ENCODE results near the gene EML1.
"Not testable (repeated sequence)": the region's sequence is repeated elsewhere in the genome, so short reads cannot be mapped to it uniquely, and the experiment has no call there.

The EML1 gene

GRCh38 chr14:99755629-99756603 lies 37.3 kb upstream of the EML1 start:
- DNase-seq, result no peak

- DNase-seq, result no peak
These were observed 36.4 kb upstream of the EML1 start for GRCh38 chr14:99756796-99757195.

DNA sequence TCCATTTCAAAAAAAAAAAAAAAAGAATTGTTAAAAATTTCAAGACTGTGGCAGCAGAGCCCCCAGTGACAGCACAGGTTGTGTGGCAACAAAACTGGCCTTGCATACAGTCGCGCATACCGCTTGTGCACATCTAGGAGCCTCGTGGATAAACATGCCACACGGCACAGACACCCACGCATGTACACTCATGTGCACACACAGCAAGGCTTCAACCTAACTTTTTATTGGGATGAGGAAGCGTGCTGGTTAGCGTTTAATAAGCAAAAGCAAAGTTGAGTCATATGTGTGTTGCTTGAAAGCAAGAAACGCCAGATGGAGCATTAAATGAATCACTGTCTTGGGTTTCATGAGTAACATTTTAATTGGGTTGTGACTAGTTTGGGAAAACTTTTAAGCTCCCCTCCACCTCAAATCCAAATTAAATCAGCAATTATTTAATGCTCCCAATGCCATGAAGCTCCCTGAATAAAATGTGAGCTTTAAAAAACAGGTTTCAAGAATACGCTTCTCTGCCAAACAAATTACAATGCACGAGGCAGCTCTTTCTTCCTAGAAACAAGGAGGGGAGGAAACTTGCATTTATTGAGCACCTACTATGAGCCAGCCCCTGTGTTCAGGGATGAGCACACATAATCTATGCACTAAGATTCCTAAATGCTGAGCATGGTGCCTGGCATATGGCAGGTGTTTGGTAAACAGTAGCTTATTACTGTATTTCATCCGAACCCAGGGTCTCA lies 35.7 kb upstream of the EML1 start:
- DNase-seq, result peak; percentile 57

GRCh38 chr14:99758121-99758821 lies 34.9 kb upstream of the EML1 start:
- DNase-seq, result peak; percentile 58

DNA sequence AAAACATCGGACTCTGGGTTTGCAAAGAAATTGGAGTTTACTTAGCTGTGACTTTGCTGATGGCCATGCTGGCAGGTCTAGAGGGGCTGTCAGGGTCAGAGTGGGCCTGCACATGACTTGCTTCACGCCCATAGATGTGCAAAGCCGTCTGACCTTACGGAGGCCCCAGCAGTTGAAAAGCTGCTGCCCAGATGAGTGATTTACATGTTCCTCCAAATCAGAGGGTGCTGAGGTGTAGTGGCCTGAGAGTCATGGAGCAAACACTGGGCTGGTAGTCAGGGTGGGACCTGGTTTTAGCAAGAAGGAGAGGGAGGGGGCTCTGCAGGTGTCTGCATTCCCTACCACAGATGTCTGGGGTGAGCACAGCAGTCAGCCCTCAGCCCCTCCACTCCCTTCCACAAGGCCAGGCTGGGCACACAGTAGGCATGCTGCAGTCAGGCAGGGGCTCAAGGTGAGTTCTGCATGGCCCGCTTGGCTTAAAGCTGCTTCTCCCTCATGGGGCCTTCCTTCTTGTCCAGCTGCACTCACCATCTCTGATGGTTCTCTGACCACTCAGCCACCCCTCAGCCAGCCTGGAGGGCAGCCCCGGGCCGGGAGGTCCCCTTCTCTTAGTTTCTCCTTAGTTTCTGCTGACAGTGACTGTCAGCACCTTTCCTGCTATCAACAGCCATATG lies 34.2 kb upstream of the EML1 start:
- DNase-seq, result no peak

- DNase-seq, result no peak
These were observed 33.7 kb upstream of the EML1 start for GRCh38 chr14:99759546-99759925.

- no peak for DNase-seq
These were observed 32.4 kb upstream of the EML1 start for GRCh38 chr14:99760817-99761216.

GRCh38 chr14:99762911-99763310 lies 30.3 kb upstream of the EML1 start:
- not testable (repeated sequence) for DNase-seq

- no peak for DNase-seq
These were observed 29.5 kb upstream of the EML1 start for GRCh38 chr14:99763527-99764221.

GRCh38 chr14:99764222-99764706 lies 28.9 kb upstream of the EML1 start:
- no peak for DNase-seq

DNA sequence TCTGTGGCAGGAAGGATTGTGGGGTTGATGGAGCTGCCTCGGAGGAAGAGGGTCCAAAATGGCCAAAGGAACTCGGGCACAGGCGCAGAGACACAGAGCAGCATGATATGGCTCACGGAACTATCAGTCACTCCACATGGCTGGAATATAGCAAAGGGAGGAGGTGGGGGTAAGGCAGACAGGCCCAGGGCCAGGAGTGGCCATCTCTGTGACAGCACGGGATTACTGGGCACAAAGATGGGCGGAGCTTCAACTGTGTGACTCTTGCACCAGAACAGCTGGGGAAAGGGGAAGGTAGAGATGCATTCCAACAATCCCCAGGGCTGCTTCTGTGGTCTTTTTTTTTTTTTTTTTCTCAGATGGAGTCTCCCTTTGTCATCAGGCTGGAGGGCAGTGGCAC lies 24.8 kb upstream of the EML1 start:
- no peak for DNase-seq

DNA sequence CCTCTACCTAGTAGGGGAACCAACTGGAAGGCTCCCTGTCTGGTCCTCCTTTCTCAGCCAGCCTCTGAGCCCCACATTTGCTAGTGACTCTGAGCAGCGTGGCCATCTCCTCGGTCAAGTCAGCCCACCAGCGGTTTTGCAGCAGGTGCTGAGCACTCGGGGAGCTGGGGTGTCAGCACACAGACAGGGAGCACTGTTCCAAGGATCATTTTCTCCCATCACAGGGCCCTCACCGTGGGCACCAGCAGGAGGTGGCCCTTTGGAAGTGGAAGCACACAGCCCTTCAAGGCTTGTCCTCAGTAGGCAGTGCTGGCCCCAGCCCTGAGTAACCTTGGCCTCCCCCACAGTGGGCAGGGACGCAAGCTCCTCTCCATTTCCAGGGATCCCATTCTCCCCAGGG lies 24.1 kb upstream of the EML1 start:
- no peak for DNase-seq

DNA sequence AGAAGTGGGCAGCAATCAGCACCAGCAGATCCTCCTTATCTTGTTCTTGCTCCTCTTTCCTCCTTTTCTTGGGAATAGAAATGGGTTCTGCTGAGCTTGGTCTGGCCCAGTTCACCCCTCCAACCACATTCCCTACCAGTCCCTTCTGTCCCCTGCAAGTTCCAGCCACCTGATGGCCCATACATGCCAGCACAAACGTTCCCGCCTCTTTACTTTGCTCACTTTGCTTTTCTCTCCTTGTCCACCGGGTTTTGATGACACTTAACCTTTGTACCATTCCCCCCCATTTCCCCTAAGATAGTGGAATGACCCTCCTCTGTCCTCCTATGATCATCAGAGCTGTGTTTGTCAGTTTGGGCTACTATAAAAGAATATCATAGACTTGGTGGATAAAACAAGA lies 23.4 kb upstream of the EML1 start:
- no peak for DNase-seq

DNA sequence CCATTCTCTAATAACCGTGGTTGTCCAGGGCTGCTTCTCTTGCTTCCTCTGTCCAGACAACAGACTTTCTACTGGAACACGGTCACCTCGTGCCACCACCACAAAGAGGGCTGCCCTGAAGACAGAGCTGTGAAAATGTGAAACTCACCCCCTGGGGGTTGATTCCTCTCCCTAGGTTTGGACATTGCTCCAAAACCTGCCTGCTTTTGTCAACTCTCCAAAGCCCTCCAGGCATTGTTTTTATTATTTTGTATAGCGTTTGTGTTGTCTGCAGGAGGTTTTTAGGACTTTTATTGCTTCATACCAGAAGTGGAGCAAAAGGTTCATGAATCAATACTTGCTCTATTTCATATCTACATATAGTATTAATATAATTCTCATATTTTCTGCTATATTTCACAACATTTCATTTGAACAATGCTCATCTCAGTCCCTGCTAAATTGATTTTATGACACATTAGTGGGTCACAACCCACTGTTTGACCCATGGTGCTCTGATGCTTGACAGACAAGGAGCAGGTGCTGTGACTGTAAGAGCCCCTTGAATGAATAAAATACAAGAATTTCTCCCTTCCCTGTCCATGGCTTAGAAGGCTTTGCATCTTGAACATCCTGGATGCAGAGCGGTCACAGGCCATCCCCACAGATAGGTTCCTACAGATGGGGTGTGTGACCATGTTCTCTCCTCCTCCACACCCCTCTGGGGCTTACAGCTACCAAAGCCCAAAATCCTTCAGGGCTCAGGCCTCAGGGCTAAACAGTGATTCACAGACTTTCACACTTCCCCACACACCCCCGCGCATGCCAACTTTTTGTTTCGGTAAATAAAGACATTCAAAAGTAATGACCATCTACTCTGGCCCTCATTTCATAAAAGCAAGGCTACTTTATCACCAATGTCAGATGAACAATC lies 20.6 kb upstream of the EML1 start:
- no peak for DNase-seq

- no peak for DNase-seq
These were observed 19.4 kb upstream of the EML1 start for GRCh38 chr14:99773521-99774497.

GRCh38 chr14:99774556-99775307 lies 18.5 kb upstream of the EML1 start:
- DNase-seq, result no peak

DNA sequence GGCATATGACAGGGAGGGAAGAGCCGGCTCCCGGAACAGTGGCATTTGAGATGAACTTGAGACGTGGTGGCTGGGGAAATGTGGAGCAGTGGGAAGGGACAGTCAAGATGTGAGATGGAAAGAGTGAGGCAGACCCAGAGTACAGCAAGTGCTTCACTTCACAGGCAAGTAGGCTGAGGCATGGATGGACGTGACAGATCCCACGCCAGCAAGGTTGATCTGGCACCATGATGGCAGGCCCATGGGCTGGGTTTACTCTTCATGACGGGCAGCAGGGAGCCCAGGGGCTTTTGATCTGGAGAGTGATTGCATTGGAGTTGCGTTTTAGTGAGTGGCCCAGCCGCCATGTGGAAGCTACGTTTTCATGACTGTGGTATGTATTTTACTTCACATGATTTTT lies 17.9 kb upstream of the EML1 start:
- DNase-seq, result no peak

DNA sequence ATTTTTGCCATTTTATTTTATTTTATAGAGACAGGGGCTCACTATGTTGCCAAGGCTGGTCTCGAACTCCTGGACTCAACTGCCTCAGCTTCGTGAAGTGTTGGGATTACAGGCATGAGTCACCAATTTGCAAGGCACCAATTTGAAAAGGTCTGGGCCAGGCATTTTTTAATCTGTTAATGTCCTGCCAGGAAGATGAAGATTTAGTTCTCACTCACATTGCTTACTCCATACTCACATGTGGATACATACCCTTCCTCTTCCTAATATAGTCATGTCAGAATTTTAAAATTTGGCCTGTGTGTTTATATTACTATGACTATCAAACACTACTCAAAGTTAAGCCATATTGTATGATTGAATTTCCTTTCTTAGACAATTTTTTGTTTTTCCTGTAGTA lies 15.3 kb upstream of the EML1 start:
- DNase-seq, result no peak

GRCh38 chr14:99779751-99780150 lies 13.5 kb upstream of the EML1 start:
- DNase-seq, result no peak

All from activated CD4-positive, alpha-beta T cell treated with anti-CD3 and anti-CD28 coated beads, Interleukin-2, Interleukin-6, amounts not matched to agents 100 ng/mL and 50 ng/mL, durations not matched to agents 16 hours and 8 hours (primary cell).